ENCODE results near the gene LAP3.
A peak's percentile ranks its signal among the peaks of the same experiment; 100 is the strongest.
"Not testable (repeated sequence)": the region's sequence is repeated elsewhere in the genome, so short reads cannot be mapped to it uniquely, and the experiment has no call there.

The LAP3 gene

DNA sequence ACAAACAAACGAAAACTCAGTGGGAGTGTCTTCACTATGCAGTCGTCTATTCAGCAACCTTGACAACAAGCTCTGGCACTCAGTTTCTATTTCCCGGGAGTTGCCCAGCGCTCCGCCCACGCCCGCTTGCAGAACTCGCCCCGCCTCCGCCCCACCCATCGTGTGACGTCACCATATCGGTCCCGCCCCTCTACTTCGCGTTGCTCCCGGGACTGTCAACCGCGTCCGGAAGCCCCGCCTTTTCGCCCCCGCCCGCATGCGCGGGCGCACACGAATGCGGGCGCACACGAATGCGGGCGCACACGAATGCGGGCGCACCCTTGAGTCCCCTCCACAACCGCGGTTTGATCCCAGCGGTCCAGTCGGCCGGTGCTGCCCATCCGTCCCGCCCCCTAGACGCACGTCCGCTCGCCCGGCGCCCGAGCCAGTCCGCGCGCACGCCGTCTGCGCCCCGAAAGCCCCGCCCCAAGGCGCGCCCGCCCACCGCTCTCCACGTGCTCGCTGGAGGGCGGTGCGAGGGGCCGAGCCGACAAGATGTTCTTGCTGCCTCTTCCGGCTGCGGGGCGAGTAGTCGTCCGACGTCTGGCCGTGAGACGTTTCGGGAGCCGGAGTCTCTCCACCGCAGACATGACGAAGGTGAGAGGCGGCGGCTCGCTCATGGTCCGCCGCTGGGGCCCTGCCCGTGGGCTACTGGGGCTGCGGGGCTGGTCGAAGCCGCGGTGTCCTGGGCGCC, at the start of gene LAP3:
Gene LAP3 (plus strand): TSS at position 267 of the 733 bp plus-strand sequence. CDS start 268 bp downstream, at position 535.
- DNase-seq (ENCODE audit: low spot score): peak; percentile 99

DNA sequence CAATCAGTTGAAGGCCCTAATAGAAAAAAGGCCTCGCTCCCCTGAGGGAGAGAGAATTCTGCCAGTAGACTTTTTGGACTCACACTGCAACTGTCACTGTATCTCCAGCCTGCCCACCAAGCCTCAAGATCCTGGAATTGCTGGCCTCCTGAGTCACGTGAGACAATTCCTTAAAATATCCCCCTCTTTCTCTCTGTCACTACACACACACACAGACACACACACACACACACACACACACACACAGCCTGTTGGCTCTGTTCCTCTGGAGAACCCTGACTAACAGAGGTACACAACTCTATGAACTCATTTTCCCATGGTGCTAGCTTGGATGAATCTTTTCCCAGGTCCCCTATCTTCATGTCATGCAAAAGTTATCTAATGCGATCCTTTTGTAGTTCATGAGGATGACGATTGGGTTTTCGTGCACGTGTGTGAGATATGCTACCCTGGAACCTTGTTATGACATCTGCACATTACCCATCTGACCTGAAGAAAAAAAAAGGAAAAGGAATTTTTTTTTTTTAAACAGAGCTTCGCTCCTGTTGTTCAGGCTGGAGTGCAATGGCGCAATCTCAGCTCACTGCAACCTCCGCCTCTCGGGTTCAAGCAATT, 48.3 kb upstream of the LAP3 start:
- DNase-seq (ENCODE audit: low spot score): no peak

- no peak for DNase-seq (ENCODE audit: low spot score)
These were observed 45.3 kb upstream of the LAP3 start for GRCh38 chr4:17531538-17532285.

GRCh38 chr4:17534705-17535104, 42.3 kb upstream of the LAP3 start:
- DNase-seq (ENCODE audit: low spot score): no peak

GRCh38 chr4:17535242-17535641, 41.8 kb upstream of the LAP3 start:
- no peak for DNase-seq (ENCODE audit: low spot score)

DNA sequence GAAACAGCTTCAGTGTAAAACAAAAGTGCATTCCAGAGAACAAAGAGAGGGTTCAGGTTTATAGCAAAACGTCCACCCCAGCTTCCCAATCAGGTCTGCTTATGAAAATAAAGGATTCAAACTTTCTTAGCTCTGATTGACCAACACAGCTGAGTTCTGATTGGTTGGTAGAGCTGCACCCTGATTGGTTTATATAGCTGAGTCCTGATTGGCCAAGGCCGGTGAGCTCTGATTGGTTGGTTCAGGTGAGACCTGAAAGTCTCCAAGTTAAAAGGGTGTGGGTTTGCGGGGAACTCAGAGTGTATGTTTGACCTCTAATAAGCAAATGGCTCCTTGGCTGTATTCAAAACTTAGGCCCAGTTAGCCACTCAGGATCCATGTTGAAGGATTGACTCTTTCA, 41.1 kb upstream of the LAP3 start:
- DNase-seq (ENCODE audit: low spot score): no peak

DNA sequence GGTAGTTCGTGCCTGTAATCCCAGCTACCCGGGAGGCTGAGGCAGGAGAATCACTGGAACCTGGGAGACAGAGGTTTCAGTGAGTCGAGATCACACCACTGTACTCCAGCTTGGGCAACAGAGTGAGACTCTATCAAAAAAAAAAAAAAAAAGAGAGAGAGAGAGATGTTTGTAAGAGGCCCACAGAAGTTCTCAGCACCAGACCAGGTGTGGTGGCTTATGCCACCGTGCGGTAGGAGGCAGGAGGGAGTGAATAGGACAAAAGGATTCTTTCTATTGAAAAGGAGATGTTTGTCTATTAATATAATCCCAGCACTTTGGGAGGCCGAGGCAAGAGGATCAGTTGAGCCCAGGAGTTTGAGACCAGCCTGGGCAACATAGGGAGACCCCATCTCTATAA, 39.9 kb upstream of the LAP3 start:
- not testable (repeated sequence) for DNase-seq (ENCODE audit: low spot score)

- no peak for DNase-seq (ENCODE audit: low spot score)
These were observed 32.8 kb upstream of the LAP3 start for GRCh38 chr4:17544205-17544604.

DNA sequence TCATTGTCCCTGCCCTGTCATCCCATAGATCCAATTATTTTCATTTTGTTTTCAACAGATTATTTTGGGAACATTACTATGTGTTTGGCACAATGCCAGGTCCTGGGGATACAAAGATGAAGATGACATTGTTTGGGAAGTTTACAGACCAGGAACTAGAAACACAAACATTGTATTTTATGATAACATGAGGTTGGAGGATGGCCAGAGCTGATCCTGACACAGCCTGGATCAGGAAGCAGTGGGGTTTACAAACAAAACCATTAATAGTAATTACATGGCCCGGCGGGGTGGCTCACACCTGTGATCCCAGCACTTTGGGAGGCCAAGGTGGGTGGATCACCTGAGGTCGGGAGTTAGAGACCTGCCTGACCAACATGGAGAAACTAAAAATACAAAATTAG, 32.2 kb upstream of the LAP3 start:
- no peak for DNase-seq (ENCODE audit: low spot score)

DNA sequence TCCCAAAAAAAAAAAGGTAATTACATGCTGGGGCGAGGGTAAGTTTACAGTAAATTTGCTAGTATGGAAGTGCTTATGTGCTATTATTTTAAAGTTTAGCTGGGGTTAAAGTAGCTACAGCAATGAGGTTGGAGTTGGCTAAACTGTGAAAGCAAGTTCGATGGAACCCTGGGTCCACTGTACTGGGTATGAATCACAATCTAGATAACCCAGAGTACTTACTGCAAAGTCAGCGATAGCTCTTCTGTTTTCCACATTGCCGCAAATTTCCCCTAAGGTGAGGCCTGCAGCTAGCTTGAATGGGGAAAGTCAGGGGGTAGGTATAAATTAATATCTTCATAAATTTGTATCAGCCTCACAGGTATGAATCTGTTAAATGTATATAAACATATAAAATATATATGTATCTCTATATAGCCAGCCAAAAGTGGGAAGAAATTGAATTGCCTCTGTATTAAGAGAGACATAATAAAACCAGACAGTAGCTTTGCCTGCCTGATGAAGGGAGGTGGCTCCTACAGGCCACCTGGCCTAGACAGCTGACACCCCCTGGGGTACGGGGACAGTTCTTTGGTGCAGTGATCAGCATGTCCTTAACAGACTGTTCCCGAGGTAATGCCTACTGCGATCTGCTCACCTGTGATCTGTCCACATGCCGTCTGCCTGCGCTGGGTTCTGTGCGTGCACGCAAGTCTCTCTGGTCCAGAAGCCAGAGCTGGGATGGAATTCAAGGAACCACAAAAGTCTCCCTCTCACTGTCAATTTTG, 31.4 kb upstream of the LAP3 start:
- no peak for DNase-seq (ENCODE audit: low spot score)

DNA sequence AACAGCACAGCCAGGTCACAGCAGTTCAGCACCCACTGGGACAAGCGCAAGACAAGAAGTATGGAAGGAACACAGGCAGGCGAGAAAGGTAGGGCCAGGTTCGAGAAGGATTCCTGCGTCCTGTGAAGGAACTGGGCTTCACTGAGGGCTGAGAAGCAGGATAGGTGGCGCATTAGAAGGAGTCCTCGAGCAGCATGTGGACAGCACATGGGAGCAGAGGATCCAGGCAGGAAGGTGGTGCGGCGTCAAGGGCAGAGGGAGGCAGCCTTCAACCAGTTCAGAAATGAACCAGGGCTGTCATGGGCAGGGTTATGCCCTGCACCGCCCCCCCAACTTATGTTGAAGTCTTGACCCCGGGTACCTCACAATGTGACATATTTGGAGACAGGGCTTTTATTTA, 30.8 kb upstream of the LAP3 start:
- DNase-seq (ENCODE audit: low spot score): no peak

DNA sequence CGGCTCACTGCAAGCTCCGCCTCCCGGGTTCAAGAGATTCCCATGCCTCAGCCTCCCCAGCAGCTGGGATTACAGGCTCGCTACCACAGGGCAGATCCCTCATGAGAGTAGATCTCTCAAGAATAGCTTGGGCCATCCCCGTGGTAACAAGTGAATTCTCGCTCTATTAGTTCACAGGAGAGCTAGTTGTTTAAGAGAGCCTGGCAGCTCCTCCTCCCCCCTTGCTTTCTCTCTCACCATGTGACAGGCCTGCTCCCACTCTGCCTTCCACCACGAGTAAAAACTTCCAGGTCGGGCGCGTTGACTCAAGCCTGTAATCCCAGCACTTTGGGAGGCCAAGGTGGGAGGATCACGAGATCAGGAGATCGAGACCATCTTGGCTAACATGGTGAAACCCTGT, 30.3 kb upstream of the LAP3 start:
- no peak for DNase-seq (ENCODE audit: low spot score)

DNA sequence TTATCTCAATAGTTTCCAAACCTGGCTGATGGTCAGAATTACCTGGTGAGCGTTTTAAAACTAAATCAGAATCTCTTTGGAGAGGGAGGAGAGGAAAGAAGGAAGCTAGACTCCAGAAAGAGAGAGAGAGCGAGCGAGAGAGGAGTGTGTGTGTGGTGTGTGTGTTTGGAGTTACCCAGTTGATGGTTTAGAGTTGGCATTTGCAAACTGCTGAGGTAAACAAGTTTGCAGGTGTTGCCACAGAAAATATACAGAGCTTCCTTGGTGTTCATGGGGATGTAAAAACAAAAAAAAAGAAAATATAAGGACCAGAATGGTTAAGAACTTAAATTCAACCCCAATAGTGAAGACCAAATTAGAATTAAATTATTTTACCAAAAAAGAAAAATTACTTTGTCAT, 26.4 kb upstream of the LAP3 start:
- no peak for DNase-seq (ENCODE audit: low spot score)

GRCh38 chr4:17552427-17552826, 24.6 kb upstream of the LAP3 start:
- no peak for DNase-seq (ENCODE audit: low spot score)

GRCh38 chr4:17554568-17554967, 22.4 kb upstream of the LAP3 start:
- DNase-seq (ENCODE audit: low spot score): no peak

- no peak for DNase-seq (ENCODE audit: low spot score)
These were observed 20.5 kb upstream of the LAP3 start for GRCh38 chr4:17556498-17556897.

DNA sequence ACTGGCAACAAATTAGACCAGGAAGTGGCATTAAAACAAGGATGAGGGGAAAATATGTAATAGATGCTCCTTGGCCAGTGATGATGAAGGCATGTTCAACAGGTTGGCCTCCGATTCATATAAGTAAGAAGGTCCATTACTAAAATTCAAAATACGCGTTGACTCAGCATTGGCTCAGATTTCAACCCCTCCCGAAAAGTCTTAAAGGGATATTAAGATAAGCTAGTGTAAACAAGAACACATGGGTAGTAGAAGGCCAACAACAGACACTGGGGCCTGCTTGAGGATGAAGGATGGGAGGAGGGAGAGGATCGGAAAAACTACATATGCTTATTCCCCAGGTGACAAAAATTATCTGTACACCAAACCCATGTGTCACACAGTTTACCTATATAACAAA, 19.1 kb upstream of the LAP3 start:
- no peak for DNase-seq (ENCODE audit: low spot score)

GRCh38 chr4:17558941-17559708, 17.9 kb upstream of the LAP3 start:
- no peak for DNase-seq (ENCODE audit: low spot score)

GRCh38 chr4:17559709-17560048, 17.3 kb upstream of the LAP3 start:
- no peak for DNase-seq (ENCODE audit: low spot score)

DNA sequence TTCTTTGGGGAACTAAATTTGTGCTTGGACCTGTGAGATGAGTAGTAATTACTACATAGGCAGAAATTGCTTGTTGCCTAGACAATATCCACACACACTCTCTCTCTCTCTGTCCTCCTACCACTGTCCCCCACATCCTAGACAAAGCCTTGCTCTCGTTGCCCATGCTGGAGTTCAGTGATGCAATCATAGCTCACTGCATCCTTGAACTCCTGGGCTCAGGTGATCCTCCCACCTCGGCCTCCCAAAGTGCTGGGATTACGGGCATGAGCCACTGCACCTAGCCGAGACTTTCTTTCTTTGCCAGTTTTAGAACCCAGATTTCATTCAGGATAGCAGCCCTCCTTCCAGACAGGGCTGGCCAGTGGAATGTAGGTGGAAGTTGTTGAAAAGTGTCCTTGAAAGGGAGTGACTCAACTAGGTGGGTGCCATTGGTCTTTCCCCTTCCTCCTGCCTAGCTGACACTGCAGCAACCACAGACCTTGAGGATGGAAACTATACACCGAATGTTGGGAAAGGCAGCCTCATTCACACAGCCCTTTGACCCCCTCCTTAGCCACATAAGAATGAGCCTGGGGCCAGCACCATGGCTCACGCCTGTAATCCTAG, 16.8 kb upstream of the LAP3 start:
- DNase-seq (ENCODE audit: low spot score): no peak

DNA sequence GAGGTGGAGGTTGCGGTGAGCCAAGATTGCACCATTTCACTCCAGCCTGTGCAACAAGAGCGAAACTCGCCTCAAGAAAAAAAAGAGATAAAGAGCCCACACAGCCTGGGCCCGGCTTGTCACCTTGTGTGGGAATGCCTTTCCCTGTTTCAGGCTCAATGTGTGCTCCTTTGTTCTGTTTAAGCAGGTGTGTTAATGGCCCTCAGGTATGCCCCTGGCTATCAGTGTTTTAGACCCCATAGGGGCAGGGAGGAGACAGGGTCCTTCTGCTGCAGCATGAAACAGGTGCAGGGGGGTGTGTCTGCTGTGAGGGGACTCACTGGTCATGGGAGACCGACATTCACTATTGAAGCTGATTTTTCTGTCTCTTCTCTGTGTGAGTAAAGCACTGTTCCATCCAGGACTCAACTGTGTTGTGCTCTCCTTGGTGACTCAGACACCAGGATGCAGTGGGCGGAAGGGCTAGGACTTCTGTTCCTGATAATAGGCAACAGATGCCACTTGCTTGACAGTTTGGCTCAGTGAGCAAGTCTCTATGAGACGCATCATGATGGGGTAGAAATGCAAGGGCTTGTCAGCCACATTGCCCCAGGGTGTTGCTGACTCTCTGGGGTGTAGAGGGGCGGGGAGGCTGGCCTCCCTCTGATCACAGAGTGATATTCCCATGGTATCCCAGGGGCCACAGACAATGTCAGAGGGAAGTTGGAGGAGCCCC, 15.6 kb upstream of the LAP3 start:
- no peak for DNase-seq (ENCODE audit: low spot score)
